HG02623 (cell line): ENCODE data around the gene RPS2.
"Not testable (repeated sequence)": the region's sequence is repeated elsewhere in the genome, so short reads cannot be mapped to it uniquely, and the experiment has no call there.

Source experiments
- ATAC-seq: cut with Tn5 transposase; IDR thresholded peaks from one replicate; pipeline ENCODE4 v1.9.1; 2021; ENCODE audit warnings: moderate library complexity; ENCODE audit not compliant: unreplicated experiment

RPS2 gene

DNA sequence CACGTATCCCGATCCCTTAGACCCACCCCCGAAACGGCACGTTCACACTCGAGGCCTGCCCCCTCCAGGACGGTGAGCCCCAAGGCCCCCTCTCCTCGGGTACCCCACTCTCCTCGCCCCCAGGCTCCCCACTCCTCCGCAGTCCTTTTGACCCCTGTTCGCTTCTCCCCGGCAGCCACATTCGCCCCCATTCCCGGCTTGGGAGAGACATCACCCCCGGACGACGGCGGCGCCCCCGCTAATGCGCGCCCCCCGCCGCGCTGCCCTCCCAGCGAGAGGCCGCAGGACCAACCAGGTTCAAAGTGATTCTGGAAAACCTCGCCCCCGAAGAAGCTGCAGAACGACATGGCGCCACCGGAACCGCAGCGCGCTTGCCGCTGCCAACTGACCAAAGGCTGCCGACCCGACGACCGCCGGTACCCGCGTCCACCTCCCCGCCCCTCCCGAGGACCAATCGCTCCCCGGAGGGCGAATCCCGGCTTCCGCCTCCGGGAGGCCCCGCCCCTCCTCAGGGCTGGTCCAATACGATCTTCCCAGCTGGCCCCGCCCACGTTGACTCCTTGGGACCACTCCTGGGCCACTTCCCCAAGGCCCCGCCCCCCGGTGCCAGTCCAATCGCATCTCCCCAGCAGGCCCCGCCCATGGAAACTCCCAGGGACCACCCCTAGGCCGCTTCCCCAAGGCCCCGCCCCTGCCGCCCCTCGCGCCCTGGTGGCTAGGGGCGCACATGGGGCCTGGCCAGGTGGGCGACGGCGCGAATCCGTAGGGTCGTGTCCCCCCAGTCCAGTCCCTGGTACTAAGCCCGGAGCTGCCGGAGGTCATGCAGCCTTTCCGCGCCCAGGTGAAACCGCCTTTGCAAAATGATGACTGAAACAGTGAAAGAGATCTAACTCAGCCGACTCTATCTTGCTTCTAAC, 21.6 kb downstream of the RPS2 start, which contains the start of gene MSRB1:
Gene MSRB1, minus strand, starts transcription at position 390 of the 917 bp plus-strand sequence. Its CDS starts 43 bp downstream, at position 347.
- peak; percentile 90 for ATAC-seq

DNA sequence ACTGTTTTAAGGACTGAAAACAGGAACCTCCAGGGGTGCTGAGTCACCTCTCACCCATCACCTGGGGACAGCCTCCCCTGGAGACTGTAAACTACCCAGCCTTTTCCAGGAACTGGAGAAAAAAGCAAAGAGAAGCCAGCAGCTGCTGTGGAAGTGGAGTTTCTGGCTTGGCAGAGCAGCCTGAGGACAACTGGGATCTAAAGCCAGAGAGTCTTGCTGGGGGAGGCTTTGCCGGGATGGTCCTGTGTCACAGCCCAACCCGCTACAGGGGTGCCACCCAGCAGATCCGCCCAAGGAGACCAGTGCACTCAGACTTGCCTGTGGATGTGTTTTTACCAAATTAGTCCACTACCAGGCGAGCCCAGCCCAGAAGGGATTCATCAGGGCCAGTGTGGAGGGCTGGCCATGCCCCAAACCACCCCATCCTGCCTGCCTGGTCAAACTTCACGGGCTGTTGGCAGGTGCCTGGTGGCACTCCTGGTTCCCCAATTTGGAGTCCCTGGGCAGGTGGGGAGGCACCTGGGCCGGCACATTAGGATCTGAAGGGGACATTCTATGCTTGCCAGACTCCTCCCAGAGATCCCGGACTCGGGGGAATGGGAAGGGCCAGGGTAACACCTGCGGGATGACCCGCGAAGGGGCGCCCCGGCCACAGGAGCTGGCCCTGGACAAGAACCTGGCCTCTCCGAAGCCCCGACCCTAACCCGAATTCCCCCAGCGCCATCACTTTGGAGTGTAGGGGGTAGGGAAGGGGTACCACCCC, 22.4 kb downstream of the RPS2 start:
- ATAC-seq: no peak

DNA sequence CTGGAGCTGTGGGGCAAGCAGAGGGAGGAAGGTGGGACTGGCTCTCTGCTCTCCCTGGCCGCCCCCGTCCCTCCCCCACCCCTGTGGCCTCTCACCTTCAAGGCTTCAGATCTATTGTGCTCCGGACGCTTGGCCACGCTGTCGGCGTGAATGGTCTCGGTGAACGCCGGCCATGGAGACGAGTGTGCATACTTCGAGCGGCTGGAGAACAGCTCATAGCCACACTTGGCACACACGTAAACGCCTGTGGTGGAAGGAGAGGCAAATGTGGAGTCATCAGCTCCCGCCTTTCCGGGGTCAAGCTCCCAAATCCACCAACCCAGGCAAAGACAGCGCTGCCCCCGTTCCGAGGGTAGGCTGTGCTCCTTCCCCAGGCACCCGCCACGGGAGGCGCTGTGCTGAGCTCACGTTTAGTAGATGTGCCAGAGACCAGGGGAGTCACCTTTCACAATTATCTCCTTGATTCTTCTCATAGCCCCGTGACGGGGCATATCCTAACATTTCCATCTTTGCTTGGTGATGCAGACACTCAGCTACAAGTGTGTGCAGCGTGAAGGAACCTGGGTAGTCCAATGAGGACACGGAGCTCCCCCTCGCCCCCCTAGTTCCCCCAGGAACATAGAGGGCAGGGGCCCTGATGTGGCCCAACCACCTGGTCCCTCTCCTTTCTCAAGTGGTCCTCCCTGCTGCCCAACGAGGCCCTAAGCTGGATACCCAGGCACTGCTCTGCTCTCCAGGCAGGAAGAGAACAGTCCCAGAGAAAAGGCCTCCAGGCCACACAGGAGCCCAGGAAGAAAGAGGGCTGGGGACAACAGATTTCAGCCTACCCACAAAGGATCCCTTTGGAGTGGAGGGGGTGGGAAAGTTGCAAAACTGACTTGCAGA, 23.2 kb downstream of the RPS2 start:
- ATAC-seq: no peak

DNA sequence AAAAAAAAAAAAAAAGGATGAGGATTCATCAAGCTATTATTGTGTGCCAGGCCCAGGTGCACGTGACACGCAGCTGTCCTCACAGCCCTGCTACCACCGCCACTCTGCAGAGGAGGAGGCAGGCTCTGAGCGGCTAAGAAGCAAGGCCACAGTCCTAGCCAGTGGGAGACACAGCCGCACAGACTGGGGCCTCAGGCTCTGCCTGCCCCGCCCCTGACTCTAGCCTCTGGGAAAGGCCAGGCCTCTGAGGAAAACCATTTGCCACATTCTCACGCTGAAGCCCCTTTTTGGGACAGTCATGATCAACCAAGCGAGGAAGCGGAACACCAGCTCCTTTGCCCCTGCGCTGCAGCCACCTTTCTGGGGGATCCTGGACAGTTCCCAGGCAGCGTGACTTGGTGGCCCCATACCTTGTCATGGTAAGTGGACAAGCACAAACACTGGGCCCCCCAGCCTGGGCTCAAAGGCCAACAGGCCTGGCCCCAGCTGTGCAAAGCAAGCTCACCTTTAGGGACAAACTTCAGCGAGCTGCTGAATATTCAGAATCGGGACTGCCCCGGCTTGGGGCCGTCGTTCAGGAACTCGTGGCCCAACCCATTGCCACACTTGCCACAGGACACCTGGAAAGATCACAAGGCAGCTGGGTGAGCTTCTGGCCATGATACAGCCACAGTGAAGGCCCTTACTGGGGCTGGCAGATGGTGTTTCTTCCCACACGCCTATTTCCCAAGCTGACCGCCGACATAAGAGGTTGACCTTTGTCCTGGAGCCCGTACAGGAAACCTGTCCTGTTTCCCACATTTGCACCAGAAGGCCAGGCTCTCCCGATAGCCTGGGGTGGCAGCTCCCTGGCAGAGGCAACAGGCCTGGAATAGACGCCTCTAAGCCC, 24.1 kb downstream of the RPS2 start:
- no peak for ATAC-seq

DNA sequence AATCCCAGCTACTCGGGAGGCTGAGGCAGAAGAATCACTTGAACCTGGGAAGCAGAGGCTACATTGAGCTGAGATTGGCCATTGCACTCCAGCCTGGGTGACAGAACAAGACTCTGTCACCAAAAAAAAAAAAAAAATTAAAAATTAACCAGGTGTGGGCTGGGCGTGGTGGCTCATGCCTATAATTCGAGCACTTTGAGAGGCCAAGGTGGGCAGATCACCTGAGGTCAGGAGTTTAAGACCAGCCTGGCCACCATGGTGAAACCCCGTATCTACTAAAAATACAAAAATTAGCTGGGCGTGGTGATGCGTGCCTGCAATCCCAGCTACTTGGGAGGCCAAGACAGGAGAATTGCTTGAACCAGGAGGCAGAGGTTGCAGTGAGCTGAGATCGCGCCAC, 24.8 kb downstream of the RPS2 start:
- not testable (repeated sequence) for ATAC-seq

DNA sequence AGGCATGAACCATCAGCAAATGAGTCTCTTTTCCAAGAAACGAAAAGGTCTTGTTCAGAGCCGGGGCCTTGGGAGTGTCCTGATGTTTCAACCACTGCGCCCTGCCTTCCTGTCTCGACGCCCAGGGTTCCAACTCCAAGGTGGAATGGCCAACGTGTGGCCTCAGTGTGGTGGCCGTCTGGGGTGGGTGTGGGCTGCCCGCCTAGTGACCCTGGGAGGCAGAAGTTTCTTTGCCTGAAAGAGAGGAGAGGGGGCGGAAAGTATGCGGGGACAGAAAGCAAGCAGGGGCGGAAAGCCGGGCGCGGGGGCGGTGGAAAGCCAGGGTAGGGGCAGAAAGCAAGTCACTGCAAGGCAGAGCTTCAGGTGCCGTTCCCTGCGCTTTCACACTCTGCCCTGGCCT, 25.7 kb downstream of the RPS2 start:
- no peak for ATAC-seq

DNA sequence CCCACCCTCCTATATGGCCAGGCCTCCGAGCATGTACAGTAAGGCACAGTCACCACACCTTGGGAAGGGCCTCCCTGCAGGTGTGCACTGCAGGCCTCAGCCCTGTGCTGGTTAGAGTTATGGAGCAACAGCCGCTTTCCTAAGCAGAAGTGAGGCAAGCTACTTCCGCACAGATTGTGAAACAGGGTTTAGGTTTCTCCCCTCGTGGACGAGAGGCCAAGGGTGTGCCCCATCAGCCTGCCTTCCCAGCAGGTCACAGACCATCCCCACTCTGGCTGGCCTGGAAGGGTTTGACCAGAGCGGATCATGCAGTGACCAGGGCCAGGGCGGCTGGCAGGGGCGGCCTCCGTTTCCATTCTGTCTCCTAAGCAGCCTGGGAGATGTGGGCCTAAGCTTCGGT, 26.3 kb downstream of the RPS2 start:
- ATAC-seq: no peak

DNA sequence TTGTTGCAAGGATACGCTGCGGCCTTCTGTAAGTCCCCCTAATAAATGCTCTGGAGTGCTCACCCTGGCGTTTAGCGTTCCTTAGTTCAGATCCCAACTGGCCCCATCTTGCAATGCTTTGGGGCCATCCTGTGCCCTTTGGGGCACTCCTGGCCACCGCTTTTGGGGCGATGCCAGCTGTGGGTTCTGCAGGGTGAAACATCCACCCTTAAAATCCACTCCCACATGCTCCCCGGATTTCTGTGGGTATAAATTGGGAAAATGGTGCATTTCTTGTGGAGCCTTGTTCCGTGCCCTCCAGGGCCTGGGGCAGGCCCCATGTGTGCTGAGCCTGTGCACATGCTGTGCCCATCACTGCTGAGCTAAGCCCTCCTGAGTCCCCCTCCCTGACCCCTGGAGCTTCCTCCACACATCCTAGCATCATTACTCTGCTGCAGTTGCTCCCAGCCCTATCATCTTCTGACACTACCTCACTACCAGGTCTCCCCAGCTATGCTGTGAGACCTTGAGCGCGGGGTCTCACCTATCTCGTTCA, 27.6 kb downstream of the RPS2 start:
- ATAC-seq: no peak

DNA sequence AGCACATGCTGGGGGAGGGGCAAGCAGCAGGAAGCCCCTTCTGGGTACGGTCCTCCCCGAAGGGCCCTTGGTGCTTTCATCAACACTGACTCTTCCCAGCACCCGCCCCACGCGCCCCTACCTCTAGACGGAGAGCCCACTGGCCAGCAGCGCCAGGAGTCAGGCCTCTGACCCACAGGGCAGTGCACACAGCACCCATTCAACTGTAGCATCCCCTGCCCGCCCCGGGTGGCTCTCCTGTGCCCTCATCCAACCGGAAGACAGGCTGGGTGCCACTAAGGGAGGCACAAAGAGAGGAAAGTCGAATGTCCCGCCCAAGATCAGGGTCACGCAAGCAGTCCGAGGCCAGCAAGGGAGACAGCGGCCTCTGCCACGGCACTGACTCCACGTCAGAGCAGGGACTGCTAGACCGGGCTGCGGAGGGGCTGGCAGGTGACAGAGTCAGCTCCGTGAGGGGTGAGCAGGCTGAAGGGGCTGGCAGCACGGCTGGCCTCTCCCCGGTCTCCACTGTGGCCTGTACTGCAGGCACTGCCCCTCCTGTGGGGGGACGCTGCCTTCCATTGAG, 31.4 kb downstream of the RPS2 start:
- no peak for ATAC-seq

DNA sequence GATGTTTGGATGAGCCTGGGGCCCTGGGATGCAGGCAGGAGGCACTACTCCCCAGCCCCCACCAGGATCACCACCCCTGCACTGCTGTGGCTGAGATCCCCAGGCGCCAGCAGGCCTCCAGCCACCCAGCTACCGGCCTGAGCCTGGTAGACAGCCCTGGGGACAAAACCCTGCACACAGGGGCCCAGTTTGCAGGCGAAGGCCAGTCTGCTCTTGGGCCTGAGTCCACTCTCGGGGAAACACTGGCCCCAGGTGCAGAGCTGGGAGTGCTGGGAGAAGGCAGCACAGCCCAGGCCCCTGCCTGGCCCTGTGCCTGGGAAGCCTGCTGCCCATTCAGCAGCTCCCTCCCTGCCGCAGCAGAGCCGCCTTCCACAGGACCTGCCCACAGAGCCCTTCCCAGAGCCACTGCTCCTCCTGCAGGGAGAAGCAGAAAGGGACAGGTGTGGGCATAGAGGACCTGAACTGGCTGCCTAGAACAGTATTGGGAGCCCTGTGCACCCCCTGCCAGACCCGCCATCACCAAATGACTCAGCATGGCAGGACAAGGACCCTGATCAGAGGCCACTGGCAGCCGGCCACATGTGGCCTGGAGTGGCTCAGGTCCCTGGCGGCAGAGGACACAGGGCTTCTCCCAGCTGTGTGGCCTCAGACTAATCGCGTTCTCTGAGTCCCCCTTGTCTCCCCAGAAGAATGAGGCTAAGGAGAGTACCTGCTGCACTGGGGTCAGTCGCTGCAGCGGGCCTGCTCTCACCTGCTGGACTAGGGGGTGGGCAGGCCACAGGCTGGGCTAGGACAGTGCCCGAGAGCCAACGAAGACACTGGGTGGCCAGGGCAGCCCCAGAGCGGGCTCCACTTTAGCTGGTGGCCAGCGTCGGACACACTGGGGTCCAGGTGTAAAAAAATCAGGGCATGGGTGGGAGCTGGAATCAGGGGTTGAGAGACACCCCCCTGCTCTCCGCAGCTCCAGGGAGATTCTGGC, 32.3 kb downstream of the RPS2 start:
- ATAC-seq: no peak

DNA sequence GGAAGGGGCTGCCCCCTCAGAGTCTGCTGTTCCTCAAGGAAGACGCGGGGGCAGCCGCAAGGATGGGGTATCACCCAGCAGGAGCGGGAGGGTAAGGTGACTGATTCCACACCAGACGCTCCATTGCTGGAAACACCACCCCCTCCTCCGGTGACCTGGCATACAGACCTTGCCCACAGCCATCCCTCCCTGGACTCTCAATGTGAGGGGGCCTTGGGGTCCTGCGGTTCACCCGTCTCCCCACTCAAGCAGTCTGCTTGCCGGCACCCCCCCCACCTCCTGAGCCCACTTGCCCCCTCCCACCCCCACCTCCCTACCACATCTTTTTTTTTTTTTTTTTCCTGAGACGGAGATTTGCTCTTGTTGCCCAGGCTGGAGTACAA, 34.3 kb downstream of the RPS2 start:
- ATAC-seq: no peak

DNA sequence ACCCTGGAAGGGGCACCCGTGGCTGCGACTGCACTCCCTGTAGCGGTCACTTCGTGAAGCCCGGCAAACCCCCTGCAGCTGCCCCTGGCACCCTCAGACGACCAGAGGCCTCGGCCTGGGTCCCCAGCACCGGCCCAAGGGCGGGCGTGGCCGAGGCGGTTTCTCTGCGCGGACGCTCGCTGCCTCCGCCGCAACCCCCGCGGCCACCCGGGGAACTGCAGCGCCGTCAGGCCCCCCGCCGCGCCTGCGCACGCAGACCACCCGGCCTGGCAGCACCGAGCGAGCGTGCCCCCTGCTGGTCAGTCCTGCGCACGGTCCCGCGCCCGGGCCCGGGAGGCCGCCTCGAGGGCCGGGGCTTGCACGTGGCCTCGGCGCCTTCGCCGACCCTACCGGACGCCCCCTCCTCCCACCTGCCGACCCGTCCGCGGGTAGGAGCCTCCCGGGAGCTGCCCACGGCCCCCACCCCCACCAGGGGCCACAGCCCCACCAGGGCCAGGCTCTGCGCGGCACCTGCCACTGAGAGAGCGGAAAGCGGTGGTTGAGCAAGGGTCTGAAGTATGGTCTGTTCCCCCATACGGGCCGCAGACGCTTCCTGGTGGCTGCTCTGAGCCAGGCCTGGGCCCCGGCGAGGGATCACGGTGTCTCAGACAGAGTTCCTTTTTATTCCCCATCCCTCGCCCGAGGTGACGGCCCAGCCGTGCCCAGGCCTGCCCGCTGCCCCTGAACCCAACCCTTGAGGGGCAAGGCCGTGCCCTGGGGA, 34.9 kb downstream of the RPS2 start:
- peak; percentile 77 for ATAC-seq

DNA sequence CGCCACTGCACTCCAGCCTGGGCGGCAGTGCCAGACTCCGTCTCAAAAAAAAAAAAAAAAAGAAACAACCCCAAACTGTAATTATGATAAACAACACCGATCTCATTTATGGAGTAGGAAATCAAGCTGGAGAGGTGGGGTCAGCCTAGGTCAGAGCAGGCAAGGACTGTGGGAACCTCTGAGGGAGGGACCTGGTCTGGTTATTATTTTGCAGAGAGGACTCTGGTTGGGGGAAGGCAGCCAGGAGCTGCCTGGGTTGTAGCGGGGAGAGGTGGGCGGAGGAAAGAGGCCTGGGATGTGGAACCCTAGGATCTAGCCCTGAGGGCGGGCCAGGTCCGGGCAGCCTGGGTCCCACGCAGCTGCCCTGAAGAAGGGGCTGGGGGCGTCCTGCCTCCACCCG, 35.5 kb downstream of the RPS2 start:
- ATAC-seq: peak; percentile 21

DNA sequence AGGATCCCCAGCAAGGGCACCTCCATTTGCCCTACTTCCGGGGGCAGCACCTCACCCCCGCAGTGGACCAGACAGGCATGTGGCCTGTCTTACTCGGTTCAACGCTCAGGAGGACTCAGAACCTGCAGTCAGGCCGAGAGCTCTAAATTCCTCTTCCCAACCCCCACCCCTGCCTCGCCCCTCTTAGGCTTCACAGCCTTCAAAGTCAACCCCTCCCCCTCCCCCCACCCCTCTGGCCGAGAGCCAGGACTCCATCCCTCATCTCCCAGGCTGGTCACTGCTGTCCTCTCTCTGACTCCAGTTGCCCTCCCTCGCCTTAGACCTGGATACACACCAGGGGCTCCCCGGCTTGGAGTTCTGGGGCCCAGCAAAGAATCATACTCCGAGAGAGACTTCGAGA, 38.4 kb downstream of the RPS2 start:
- ATAC-seq: no peak

DNA sequence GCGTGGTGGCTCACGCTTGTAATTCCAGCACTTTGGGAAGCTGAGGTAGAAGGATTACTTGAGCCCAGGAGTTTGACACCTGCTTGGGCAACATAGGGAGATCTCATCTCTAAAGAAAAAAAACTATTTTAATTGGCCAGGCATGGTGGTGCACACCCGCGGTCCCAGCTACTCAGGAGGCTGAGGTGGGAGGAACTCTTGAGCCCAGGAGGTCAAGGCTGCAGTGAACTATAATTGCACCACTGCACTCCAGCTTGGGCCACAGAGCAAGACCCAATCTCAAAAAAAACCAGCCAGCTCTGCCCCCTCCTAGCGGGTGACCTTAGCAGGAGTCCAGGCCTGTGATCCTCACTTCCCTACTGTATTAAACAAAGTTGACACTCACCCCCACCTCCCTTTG, 40.5 kb downstream of the RPS2 start:
- no peak for ATAC-seq

DNA sequence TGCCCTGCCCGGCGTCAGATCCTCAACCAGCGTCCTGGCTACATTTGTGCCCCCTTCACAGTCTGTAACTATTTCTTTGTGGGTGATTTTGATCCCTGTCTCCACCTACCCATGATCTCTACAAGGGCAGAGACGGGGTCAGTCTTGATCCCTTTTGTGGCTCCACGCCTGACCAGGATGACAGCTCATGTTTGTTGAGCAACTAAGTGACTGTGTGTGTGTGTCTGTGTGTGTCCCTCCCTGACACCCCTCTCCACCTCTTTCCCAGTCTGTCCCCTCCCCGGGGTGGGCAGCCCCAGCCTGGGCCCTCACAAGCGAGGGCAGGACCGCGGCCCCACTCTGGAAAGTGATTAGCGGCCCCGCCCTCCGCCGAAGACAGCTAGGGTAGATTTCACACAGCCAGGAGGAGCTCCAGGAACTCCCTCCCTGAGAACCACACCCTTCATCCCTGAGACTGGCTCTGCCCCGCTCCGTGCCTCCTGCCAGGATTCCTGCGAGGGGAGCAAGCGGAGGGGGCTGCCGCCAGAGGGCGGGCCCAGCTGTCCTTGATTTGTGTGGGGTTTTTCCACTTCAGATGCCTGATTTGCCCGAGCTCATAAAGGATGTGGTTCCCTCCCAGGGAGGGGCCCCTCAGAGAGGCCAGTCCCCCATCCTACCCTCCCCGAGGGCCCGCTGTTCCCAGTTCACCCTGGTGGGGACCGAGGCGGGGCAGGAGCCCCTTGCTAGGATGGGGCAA, 41.2 kb downstream of the RPS2 start:
- ATAC-seq: no peak

DNA sequence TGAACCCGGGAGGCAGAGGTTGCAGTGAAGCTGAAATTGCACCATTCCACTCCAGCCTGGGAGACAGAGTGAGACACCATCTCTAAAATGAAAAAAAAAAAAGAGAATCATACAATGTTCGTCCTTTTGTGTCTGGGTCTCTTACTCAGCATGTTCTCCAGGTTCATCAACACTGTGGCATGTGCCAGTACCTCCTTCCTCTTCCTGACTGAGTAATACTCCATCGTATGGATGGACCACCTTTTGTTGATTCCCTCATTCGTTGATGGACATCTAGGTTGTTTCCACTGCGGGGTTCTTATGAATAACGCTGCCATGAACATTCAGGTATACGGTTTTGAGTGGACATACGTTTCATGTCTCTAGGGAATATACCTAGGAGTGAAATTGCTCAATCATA, 42.3 kb downstream of the RPS2 start:
- ATAC-seq: no peak
